NK-92 (cell line): ENCODE measurements around the gene FOXF2.

ENCODE experiments used
- DNase-seq: peaks from one replicate; lab custom pipeline; 2025; ENCODE audit not compliant: unreplicated experiment; lab: John Stamatoyannopoulos, UW

The FOXF2 gene

GRCh38 chr6:1405221-1405620 is 15.8 kb downstream of the FOXF2 start:
- no peak for DNase-seq

GRCh38 chr6:1406306-1407072 is 17.1 kb downstream of the FOXF2 start:
- DNase-seq, result no peak

DNA sequence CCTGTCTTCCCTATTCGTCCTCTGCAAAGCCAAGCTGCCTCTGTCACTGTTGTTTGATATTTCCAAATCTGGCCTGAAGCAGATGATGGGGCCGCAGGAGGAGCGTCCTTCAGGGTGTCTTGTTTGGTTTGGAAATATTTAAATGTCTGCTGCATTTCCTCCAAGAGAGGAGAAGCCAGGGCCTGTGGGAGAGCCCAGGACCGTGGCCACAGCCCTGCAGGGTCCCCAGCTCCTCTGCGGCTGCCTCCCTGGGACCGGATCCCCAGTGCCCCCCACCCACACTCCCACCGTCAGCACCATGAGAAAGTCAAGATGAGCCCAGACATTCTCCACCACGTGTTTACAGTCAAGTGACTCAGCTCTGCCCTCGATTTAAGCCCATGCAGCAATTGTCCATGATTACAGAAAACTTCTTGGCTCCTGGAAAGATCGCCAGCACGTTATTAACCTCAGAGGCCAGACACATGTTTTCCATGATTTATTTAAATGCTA is 18.2 kb downstream of the FOXF2 start:
- DNase-seq, result no peak

DNA sequence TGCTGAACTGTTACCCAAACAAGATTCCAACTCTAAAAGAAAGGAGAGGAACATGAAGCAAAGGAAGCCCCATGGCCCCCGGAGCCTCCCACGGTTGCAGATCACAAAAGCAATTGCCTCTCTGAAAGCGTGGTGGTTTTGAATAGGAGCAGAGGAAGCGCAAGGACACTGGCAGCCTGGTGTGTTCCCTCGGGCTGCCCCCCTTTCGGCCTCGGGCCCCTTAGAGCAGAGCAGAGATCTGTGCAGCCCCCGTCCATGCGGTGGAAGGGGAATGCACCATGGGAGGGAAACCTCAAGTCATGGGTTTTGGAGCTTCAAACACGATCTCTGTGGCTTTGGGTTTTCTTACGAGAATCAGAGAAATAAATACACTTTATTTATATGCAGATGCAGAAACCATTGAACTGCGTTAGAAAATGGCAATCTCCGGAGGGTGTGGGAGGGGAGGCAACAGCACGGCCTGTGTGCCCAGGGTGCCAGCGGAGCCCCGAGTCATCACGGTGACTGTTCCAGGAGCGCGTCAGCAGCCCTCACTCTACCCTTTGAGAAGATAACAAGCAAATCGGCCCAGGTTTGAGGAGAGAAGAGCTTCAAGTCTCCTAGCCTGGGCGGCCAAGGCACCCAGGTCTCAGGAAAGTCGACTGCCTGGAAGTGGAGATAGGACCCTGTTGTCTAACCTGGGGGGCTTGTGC is 20.5 kb downstream of the FOXF2 start:
- no peak for DNase-seq

GRCh38 chr6:1412901-1413300 is 23.5 kb downstream of the FOXF2 start:
- no peak for DNase-seq

GRCh38 chr6:1415416-1416063 is 26.2 kb downstream of the FOXF2 start:
- no peak for DNase-seq

DNA sequence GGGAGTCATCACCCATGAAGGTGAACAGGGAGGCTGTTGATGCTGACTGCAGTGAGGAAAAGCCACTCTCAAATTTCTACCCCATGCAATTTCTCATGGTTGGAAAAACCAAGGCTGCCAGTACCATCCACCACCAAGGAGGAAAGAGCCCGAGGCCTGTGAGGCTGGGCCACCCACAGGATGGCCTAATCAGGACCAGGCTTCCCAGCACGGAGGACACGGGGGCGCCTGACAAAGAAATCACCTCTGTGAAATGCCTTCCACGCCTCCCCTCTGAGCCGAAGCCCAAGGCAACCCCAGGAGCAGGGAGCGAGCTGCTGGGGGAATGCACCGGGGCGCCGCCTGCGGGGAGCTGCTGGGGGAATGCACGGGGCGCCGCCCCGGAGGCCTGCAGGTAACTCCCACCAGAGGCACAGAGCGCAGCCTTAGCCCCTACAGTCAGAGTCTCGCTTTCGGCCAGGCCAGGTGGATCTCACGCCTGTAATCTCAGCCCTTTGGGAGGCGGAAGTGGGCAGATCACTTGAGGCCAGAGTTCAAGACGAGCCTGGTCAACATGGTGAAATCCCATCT is 26.9 kb downstream of the FOXF2 start:
- no peak for DNase-seq

- no peak for DNase-seq
Measured at GRCh38 chr6:1416820-1417219, 27.4 kb downstream of the FOXF2 start.

GRCh38 chr6:1417718-1418117 is 28.3 kb downstream of the FOXF2 start:
- DNase-seq, result no peak

DNA sequence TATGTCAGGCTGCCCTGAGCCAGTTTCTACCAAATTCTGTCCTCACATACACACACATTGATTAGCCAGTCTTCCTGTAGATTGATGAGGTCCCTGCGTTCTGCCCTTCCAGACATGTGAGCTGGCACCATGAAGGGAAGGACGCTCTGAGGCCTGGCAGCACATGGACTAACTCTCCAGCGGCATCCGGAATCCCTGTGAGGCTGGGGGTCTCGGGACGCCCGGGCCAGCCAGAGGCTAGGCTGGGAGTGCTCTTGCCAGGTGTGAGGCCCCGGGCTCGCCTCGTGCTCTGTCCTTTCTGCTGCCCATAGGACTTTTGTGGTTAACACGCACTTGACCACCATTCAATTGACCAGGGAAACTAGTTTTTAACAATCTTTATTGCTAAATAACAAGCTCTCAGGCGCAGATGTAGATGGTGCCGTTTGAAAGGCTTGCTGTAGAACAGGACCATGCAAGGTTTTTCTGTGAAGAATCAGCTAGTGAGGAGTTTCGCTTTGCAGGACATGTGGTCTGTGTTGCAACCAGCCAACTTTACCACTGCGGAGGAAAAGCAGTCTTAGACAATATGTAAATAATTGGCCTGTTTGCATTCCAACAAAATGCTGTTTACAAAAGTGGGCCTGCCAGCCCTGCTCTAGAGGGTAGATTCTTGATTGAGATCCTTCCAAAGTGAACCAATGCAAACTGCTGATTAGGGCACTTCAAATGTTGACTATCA is 29.3 kb downstream of the FOXF2 start:
- DNase-seq, result no peak

GRCh38 chr6:1420382-1420781 is 31.0 kb downstream of the FOXF2 start:
- no peak for DNase-seq

DNA sequence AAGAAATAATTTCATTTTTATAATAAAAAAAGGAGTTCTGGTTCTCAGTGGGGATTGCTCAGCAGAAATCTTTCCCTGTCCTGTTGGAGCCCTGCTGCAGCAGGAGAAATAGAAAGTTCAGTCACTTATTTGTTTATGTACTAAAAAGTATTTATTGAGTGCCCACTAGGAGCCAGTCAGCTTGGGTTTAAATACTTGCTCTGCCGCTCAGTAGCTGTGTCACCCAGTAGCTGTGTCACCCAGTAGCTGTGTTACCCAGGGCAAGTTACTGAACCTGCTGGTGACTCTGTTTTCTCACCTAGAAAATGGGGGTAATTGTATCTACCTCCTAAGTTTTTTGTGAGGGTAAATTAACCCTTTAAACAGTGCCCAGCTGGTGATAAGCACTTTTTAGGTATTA is 32.9 kb downstream of the FOXF2 start:
- no peak for DNase-seq

GRCh38 chr6:1423578-1423977 is 34.2 kb downstream of the FOXF2 start:
- no peak for DNase-seq

GRCh38 chr6:1424306-1424927 is 35.0 kb downstream of the FOXF2 start:
- no peak for DNase-seq

- DNase-seq, result no peak
Measured at GRCh38 chr6:1426416-1426815, 37.0 kb downstream of the FOXF2 start.

- DNase-seq, result no peak
Measured at GRCh38 chr6:1435806-1436205, 46.4 kb downstream of the FOXF2 start.

DNA sequence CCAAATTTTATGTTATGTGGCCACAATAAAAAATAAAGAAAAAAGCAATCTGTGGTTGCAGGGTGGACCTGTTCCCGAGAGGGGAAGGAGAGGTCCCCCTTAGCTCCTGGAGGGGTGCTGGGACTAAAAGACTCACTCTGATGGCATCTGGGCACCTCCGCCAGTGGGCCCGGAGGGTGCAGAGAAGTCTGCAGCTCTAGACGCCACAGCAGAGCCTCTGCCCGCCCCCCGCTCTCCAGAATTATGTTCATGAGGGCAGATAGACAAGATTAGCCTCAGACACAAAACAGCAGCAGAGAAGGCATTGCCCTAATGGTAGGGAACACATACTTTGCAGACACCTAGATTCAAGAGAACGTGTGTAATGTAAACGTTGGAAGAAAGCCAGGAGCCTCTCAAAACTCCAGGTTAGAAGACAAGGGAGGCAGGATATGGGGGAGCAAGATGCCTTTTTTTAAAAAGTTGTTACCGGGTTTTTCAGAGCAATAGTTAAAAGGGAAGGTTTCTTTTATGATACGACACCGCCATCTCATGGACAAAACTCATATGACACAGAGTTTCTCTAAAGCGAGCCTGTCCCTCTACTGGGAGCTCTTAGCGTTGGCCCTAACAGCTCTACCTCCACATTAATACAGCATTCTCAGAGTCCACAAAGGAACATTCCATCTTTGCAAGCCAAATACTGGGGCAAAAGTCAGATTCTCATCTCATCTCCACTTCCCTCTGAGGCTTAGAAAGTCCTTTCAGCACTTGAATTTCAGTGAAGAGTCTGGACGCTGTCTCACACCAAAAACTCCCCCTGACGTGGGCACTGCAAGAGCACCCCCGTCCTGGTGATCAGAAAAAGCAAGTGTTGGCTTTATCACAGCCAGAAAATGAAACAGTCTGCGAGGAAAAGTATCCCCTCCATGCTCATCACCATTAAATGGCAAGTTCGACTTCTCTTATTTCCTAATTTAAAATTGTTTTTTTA is 47.2 kb downstream of the FOXF2 start:
- DNase-seq, result no peak

DNA sequence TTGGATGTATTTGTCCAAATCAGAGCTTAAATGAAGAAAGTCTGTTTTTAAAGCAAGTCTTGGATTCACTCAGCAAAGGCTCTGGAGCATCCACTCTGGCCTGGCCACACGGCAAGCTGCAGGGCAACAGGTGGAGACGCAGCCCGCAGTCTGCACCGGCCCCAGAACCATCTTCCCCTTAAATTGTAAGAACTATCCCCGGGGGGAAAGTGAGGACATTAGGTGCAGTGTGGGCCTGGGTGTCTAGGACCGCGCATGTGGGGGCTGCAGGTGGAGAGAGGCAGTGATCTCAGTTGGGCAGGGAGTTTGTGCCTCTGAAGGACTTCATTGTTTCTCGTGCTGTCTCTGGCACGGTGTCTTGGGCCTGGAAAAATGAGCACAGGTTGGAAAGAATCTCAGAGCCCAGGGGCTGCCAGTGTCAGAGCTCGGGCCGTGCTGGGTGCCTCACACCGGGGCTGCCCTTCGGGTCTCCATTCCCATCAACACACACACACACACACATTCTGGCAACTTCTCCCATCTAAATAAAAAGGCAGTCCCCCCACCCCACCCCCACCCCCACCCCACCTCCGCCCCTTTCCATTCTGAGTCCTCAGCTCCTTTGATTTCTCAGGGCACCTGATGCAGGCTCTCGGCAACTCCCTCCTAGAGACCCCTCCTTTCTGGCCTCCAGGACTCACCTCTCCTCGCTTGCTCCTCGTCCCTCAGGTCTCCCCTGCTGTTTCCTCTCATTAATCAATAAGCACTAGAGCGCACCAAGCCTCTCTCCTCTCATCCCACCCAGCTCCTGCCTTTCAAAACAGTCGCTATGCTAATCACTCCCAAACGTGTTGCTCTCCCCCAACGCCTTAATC is 48.4 kb downstream of the FOXF2 start:
- DNase-seq, result no peak
